Esophagus squamous epithelium (tissue), 5 donors: ENCODE results near the gene TRERF1. TPM values are rescaled to one million over a fixed set of nuclear protein-coding genes. Genes with fewer than 3 reads are reported as not detected.

Source experiments
- DNase-seq: peaks from one replicate; lab custom pipeline; 2025; lab: John Stamatoyannopoulos, UW
- H3K27ac ChIP-seq, 4 donors: fragments of 200-600 bp; sonication (generic); one replicate each; pipeline ENCODE4 v1.5.1; 2016 to 2019; ENCODE audit warnings: mild to moderate bottlenecking in 1 of 4
- H3K27me3 ChIP-seq, 4 donors: fragments of 200-600 bp; sonication (generic); 1 replicate in 3 of 4; 2 replicates in 1 of 4; pipeline versions ENCODE4 v1.5.1 to v1.6.0; 2017 to 2021; ENCODE audit warnings: antibody characterized with exemption in 1 of 4
- H3K36me3 ChIP-seq, 3 donors: fragments of 200-600 bp; sonication (generic); one replicate each; pipeline ENCODE4 v1.5.1; 2016 to 2019
- H3K4me1 ChIP-seq, 3 donors: fragments of 200-600 bp; sonication (generic); one replicate each; pipeline ENCODE4 v1.5.1; 2017 to 2019
- H3K4me3 ChIP-seq, 4 donors: fragments of 200-600 bp; sonication (generic); 1 replicate in 3 of 4; 2 replicates in 1 of 4; pipeline ENCODE4 v1.5.1; 2016 to 2019; ENCODE audit warnings: mild to moderate bottlenecking in 2 of 4, moderate library complexity in 1 of 4
- H3K9me3 ChIP-seq, 3 donors: fragments of 200-600 bp; sonication (generic); one replicate each; pipeline ENCODE4 v1.5.1; 2016 to 2019
- CTCF ChIP-seq, 6 experiments: fragments of 450-650 bp in 4 of 6; fragments of 200-600 bp in 2 of 6; sonication (generic) in 2 of 6; IDR thresholded peaks; one replicate each; pipeline ENCODE4 v1.5.1; 2016 to 2019; ENCODE audit warnings: antibody characterized with exemption in 6 of 6, mild to moderate bottlenecking in 4 of 6, moderate library complexity in 4 of 6
- POLR2A ChIP-seq, 4 donors: fragments of 450-650 bp; IDR thresholded peaks; one replicate each; pipeline ENCODE4 v1.6.1; 2017; ENCODE audit warnings: antibody characterized with exemption in 4 of 4, mild to moderate bottlenecking in 4 of 4, moderate library complexity in 3 of 4
- WGBS, 2 donors: methylation state at CpG; one replicate each; pipeline ENCODE4 v1.1.5; 2018; 5-methylcytosine and 5-hydroxymethylcytosine counted together
- intact Hi-C: fragments of 100-400 bp; cut with DNase I; formaldehyde crosslinking; loops from one replicate; pipeline ENCODE4 v1.15.0; 2022
- total RNA-seq, 4 donors: library from RNA; depleted of rRNA; stranded (reverse); fragments of >200 nt; gene quantifications; one replicate each; pipeline ENCODE4 v1.1.0, GENCODE V29; 2016
- donor health status: DM: yes; HTN: yes; CAD: no.

TRERF1 gene
- total RNA-seq, 4 donors from 2014 or later, result 5.5 to 13.8 (median 11.5) TPM

- WGBS, 2 donors, result 47 to 63% methylated on average over 2 of the region's 2 CpGs
- peak overlapping the region; percentile 9 to 69 (median 50) for H3K27ac ChIP-seq
- TF ChIP-seq POLR2A (IDR thresholded peaks at IDR 0.05), result no peak
- no peak for TF ChIP-seq CTCF (IDR thresholded peaks at IDR 0.05)
- H3K4me3 ChIP-seq, result no peak overlapping the region
- no peaks in the 10 kb centered on the region for H3K9me3 ChIP-seq
- no peak for DNase-seq
- no peaks in the 10 kb centered on the region for H3K27me3 ChIP-seq
- intact Hi-C loops, result no loop called here
- H3K36me3 ChIP-seq, result peaks cover 0 to 3% (median 0%) of the 10 kb centered on the region in 3 donors
- peaks cover 20 to 86% (median 24%) of the 10 kb centered on the region in 3 donors for H3K4me1 ChIP-seq
Observed at GRCh38 chr6:42369568-42369967, 82.2 kb downstream of the TRERF1 start.

- Histone ChIP-seq H3K4me1 (peaks cover 20 to 83% (median 20%) of the 10 kb centered on the region in 3 donors), H3K27me3 (no peaks in the 10 kb centered on the region), H3K9me3 (no peaks in the 10 kb centered on the region), H3K36me3 (no peaks in the 10 kb centered on the region), H3K27ac (peak overlapping the region; percentile 26 to 76 (median 68)), H3K4me3 (peak overlapping the region in 1 of 4 donors; percentile 30)
- intact Hi-C loops, result no loop called here
- TF ChIP-seq POLR2A (IDR thresholded peaks at IDR 0.05) (no peak), CTCF (IDR thresholded peaks at IDR 0.05) (no peak)
- no peak for DNase-seq
- WGBS, 2 donors, result 61 to 63% methylated on average over 7 of the region's 7 CpGs
Observed at GRCh38 chr6:42368181-42368580, 83.5 kb downstream of the TRERF1 start.

GRCh38 chr6:42367353-42368011 is 84.2 kb downstream of the TRERF1 start:
- Histone ChIP-seq H3K4me1 (peaks cover 20 to 81% (median 20%) of the 10 kb centered on the region in 3 donors), H3K36me3 (peaks cover 0 to 6% (median 4%) of the 10 kb centered on the region in 3 donors), H3K9me3 (no peaks in the 10 kb centered on the region), H3K27ac (peak overlapping the region; percentile 26 to 76 (median 68)), H3K4me3 (peak overlapping the region in 1 of 4 donors; percentile 30), H3K27me3 (no peaks in the 10 kb centered on the region)
- WGBS, 2 donors, result 68 to 69% methylated on average over 14 of the region's 14 CpGs
- no peak for DNase-seq
- no peak for TF ChIP-seq CTCF (IDR thresholded peaks at IDR 0.05)
- TF ChIP-seq POLR2A (IDR thresholded peaks at IDR 0.05), result no peak
- intact Hi-C loops, result no loop called here

GRCh38 chr6:42366999-42367352 is 84.8 kb downstream of the TRERF1 start:
- TF ChIP-seq CTCF (IDR thresholded peaks at IDR 0.05), result no peak
- no peak for TF ChIP-seq POLR2A (IDR thresholded peaks at IDR 0.05)
- no peak for DNase-seq
- peak overlapping the region in 1 of 4 donors; percentile 30 for H3K4me3 ChIP-seq
- peaks cover 20 to 81% (median 20%) of the 10 kb centered on the region in 3 donors for H3K4me1 ChIP-seq
- intact Hi-C loops, result no loop called here
- no peaks in the 10 kb centered on the region for H3K9me3 ChIP-seq
- peak overlapping the region in 3 of 4 donors; percentile 66 to 76 (median 69) for H3K27ac ChIP-seq
- 67 to 70% methylated on average over 1 to 3 of the region's 3 CpGs for WGBS, 2 donors
- no peaks in the 10 kb centered on the region for H3K27me3 ChIP-seq
- peaks cover 0 to 11% (median 5%) of the 10 kb centered on the region in 3 donors for H3K36me3 ChIP-seq

- Histone ChIP-seq H3K9me3 (no peaks in the 10 kb centered on the region), H3K27me3 (no peaks in the 10 kb centered on the region), H3K36me3 (peaks cover 0 to 19% (median 5%) of the 10 kb centered on the region in 3 donors), H3K4me1 (peaks cover 20 to 75% (median 20%) of the 10 kb centered on the region in 3 donors), H3K4me3 (no peak overlapping the region), H3K27ac (peak overlapping the region in 2 of 4 donors; percentile 40 to 53)
- WGBS, 2 donors, result 87 to 100% methylated on average over 2 to 3 of the region's 5 CpGs
- intact Hi-C loops, result no loop called here
- TF ChIP-seq POLR2A (IDR thresholded peaks at IDR 0.05) (no peak), CTCF (IDR thresholded peaks at IDR 0.05) (no peak)
- DNase-seq, result no peak
Observed at GRCh38 chr6:42366011-42366705, 85.6 kb downstream of the TRERF1 start.
